WERI-Rb-1 (cell line): ENCODE data around the gene FEM1B.

ENCODE experiments used
- DNase-seq: peaks from one replicate; pipeline ENCODE4 v3.0.0-alpha.2; 2020
- H3K27ac ChIP-seq: fragments of 250-450 bp; sonication (Bioruptor Pico); 2 replicates; pipeline ENCODE4 v1.5.1; 2020; ENCODE audit warnings: mild to moderate bottlenecking, moderate library complexity
- H3K27me3 ChIP-seq: fragments of 250-450 bp; sonication (Bioruptor Pico); 2 replicates; pipeline ENCODE4 v1.5.1; 2021; ENCODE audit warnings: mild to moderate bottlenecking, low read depth, moderate library complexity; ENCODE audit not compliant: insufficient read depth, severe bottlenecking
- H3K36me3 ChIP-seq: fragments of 250-450 bp; sonication (Bioruptor Pico); 2 replicates; pipeline ENCODE4 v1.5.1; 2020; ENCODE audit warnings: mild to moderate bottlenecking, moderate library complexity
- H3K4me3 ChIP-seq: 2 replicates; pipeline ENCODE4 v1.5.1; 2011; ENCODE audit warnings: low read depth, mild to moderate bottlenecking, control low read depth, low read length
- H3K9me3 ChIP-seq: fragments of 250-450 bp; sonication (Bioruptor Pico); 2 replicates; pipeline ENCODE4 v1.5.1; 2021; ENCODE audit warnings: mild to moderate bottlenecking, moderate library complexity; ENCODE audit not compliant: severe bottlenecking
- CTCF ChIP-seq: IDR thresholded peaks from 2 replicates; pipeline ENCODE4 v1.5.1; 2011; ENCODE audit warnings: low read depth, mild to moderate bottlenecking, control low read depth, inconsistent platforms, low read length

The FEM1B gene

GRCh38 chr15:68311859-68312557 lies 34.5 kb downstream of the FEM1B start:
- no peak for DNase-seq
- H3K36me3 ChIP-seq, result no peaks in the 10 kb centered on the region
- H3K4me3 ChIP-seq, result no peak overlapping the region
- TF ChIP-seq CTCF, result no peak
- H3K27ac ChIP-seq, result no peak overlapping the region
- no peaks in the 10 kb centered on the region for H3K9me3 ChIP-seq
- no peaks in the 10 kb centered on the region for H3K27me3 ChIP-seq

- DNase-seq, result no peak
- no peak for TF ChIP-seq CTCF
- Histone ChIP-seq H3K9me3 (no peaks in the 10 kb centered on the region), H3K36me3 (no peaks in the 10 kb centered on the region), H3K27ac (no peak overlapping the region), H3K4me3 (no peak overlapping the region), H3K27me3 (no peaks in the 10 kb centered on the region)
Measured at GRCh38 chr15:68312701-68313204, 35.2 kb downstream of the FEM1B start.

GRCh38 chr15:68313501-68314410 lies 36.2 kb downstream of the FEM1B start:
- Histone ChIP-seq H3K36me3 (no peaks in the 10 kb centered on the region), H3K27me3 (no peaks in the 10 kb centered on the region), H3K9me3 (no peaks in the 10 kb centered on the region), H3K4me3 (no peak overlapping the region), H3K27ac (no peak overlapping the region)
- no peak for TF ChIP-seq CTCF
- no peak for DNase-seq

- Histone ChIP-seq H3K36me3 (no peaks in the 10 kb centered on the region), H3K27ac (no peak overlapping the region), H3K27me3 (no peaks in the 10 kb centered on the region), H3K9me3 (no peaks in the 10 kb centered on the region), H3K4me3 (no peak overlapping the region)
- no peak for DNase-seq
- TF ChIP-seq CTCF, result no peak
Measured at GRCh38 chr15:68314563-68314962, 37.0 kb downstream of the FEM1B start.

- no peak overlapping the region for H3K4me3 ChIP-seq
- no peak for DNase-seq
- H3K27me3 ChIP-seq, result no peaks in the 10 kb centered on the region
- TF ChIP-seq CTCF, result no peak
- no peaks in the 10 kb centered on the region for H3K36me3 ChIP-seq
- no peaks in the 10 kb centered on the region for H3K9me3 ChIP-seq
- H3K27ac ChIP-seq, result no peak overlapping the region
Measured at GRCh38 chr15:68315035-68315434, 37.5 kb downstream of the FEM1B start.
